T-helper 2 cell (primary cell): ENCODE measurements around the gene DCP1A.
"Not testable (repeated sequence)": the region's sequence is repeated elsewhere in the genome, so short reads cannot be mapped to it uniquely, and the experiment has no call there.

ENCODE experiments used
- DNase-seq, 5 experiments: peaks; one replicate each; pipeline versions ENCODE4 v3.0.0 to v3.0.0-alpha.2; 2012 to 2022
- total RNA-seq, 2 donors: gene quantifications; one replicate each; lab custom pipeline; 2026; lab: John Stamatoyannopoulos, UW

DCP1A gene
- total RNA-seq = 53.7 to 106 reads per million in 2 donors

- DNase-seq = peak; percentile 88 to 98 (median 91)
These were observed at the start of gene DCP1A for GRCh38 chr3:53347261-53348064. Gene DCP1A (minus strand): TSS chr3:53347543. CDS start chr3:53347517, 26 bp downstream.

- DNase-seq = no peak
These were observed 37.4 kb upstream of the DCP1A start for GRCh38 chr3:53384465-53385423.

- DNase-seq = no peak
These were observed 34.8 kb upstream of the DCP1A start for GRCh38 chr3:53382106-53382505.

- no peak for DNase-seq
These were observed 33.0 kb upstream of the DCP1A start for GRCh38 chr3:53380306-53380705.

GRCh38 chr3:53379898-53380297 is 32.6 kb upstream of the DCP1A start:
- DNase-seq = no peak

- DNase-seq = no peak
These were observed 30.5 kb upstream of the DCP1A start for GRCh38 chr3:53377794-53378193.

- DNase-seq = no peak
These were observed 29.3 kb upstream of the DCP1A start for GRCh38 chr3:53376679-53377078.

- peak in 4 of 5 experiments; percentile 16 to 67 (median 22) for DNase-seq
These were observed 27.7 kb upstream of the DCP1A start for GRCh38 chr3:53375019-53375418.

GRCh38 chr3:53370719-53371118 is 23.4 kb upstream of the DCP1A start:
- not testable (repeated sequence) for DNase-seq

GRCh38 chr3:53361852-53362251 is 14.5 kb upstream of the DCP1A start:
- no peak for DNase-seq

- no peak for DNase-seq
These were observed 10.1 kb upstream of the DCP1A start for GRCh38 chr3:53357458-53357857.

- no peak for DNase-seq
These were observed 7.7 kb upstream of the DCP1A start for GRCh38 chr3:53354945-53355498.

- DNase-seq = no peak
These were observed 5.9 kb upstream of the DCP1A start for GRCh38 chr3:53353202-53353601.

- peak in 1 of 5 experiments; percentile 63 for DNase-seq
These were observed 3.3 kb upstream of the DCP1A start for GRCh38 chr3:53350652-53351051.

- not testable (repeated sequence) for DNase-seq
These were observed 775 bp upstream of the DCP1A start for GRCh38 chr3:53348118-53348517.

GRCh38 chr3:53346922-53347260 is 452 bp downstream of the DCP1A start:
- DNase-seq = no peak

GRCh38 chr3:53346514-53346913 is 829 bp downstream of the DCP1A start:
- peak in 1 of 5 experiments; percentile 15 for DNase-seq

- no peak for DNase-seq
These were observed 5.0 kb downstream of the DCP1A start for GRCh38 chr3:53342353-53342752.

GRCh38 chr3:53337167-53337940 is 10.0 kb downstream of the DCP1A start:
- DNase-seq = no peak

GRCh38 chr3:53334742-53335141 is 12.6 kb downstream of the DCP1A start:
- no peak for DNase-seq

- no peak for DNase-seq
These were observed 15.5 kb downstream of the DCP1A start for GRCh38 chr3:53331871-53332270.

GRCh38 chr3:53329897-53330296 is 17.4 kb downstream of the DCP1A start:
- no peak for DNase-seq
